DND-41 (cell line): Measurements from ENCODE around the gene QSOX2.

Source experiments
- ATAC-seq: fragments of 200-7000 bp; cut with Tn5 transposase; 3 replicates; pipeline ENCODE4 v1.9.1; 2021; ENCODE audit warnings: low read depth; ENCODE audit not compliant: insufficient read depth
- DNase-seq: peaks from one replicate; pipeline ENCODE4 v3.0.0-alpha.2; 2020
- H2AFZ ChIP-seq: 2 replicates; pipeline ENCODE4 v1.6.0; 2012; ENCODE audit warnings: low read depth, low read length
- H3K27ac ChIP-seq: 2 replicates; pipeline ENCODE4 v1.5.1; 2012; ENCODE audit warnings: low read length, inconsistent platforms
- H3K27me3 ChIP-seq: fragments of 200-600 bp; sonication (generic); 2 replicates; pipeline ENCODE4 v1.6.0; 2012; ENCODE audit warnings: low read length, mild to moderate bottlenecking, inconsistent platforms; ENCODE audit not compliant: insufficient read depth, poor library complexity
- H3K36me3 ChIP-seq: 2 replicates; pipeline ENCODE4 v1.5.1; 2012; ENCODE audit warnings: low read length, inconsistent platforms; ENCODE audit not compliant: insufficient read depth
- H3K4me1 ChIP-seq: 2 replicates; pipeline ENCODE4 v1.5.1; 2012; ENCODE audit warnings: mild to moderate bottlenecking, low read length; ENCODE audit not compliant: insufficient read depth
- H3K4me2 ChIP-seq: 2 replicates; pipeline ENCODE4 v1.6.0; 2012; ENCODE audit warnings: mild to moderate bottlenecking, moderate library complexity, low read length, inconsistent platforms; ENCODE audit not compliant: insufficient read depth
- H3K4me3 ChIP-seq, 2 experiments: fragments of 200-600 bp in 1 of 2; shearing (Covaris generic) in 1 of 2; 2 replicates each; pipeline ENCODE4 v1.5.1; 2012 to 2016; ENCODE audit warnings: inconsistent platforms in 2 of 2, low read length in 2 of 2, mild to moderate bottlenecking in 2 of 2, low read depth in 1 of 2, moderate library complexity in 1 of 2
- H3K79me2 ChIP-seq: 2 replicates; pipeline ENCODE4 v1.6.0; 2012; ENCODE audit warnings: low read length, inconsistent platforms; ENCODE audit not compliant: insufficient read depth
- H3K9ac ChIP-seq: 2 replicates; pipeline ENCODE4 v1.6.0; 2012; ENCODE audit warnings: low read depth, mild to moderate bottlenecking, inconsistent platforms, low read length, moderate library complexity
- H3K9me3 ChIP-seq: 2 replicates; pipeline ENCODE4 v1.5.1; 2012; ENCODE audit warnings: low read length, moderate library complexity, mild to moderate bottlenecking, inconsistent platforms; ENCODE audit not compliant: insufficient read depth, severe bottlenecking
- H4K20me1 ChIP-seq: 2 replicates; pipeline ENCODE4 v1.6.0; 2012; ENCODE audit warnings: low read length; ENCODE audit not compliant: insufficient read depth
- CTCF ChIP-seq: IDR thresholded peaks from 2 replicates; pipeline ENCODE4 v1.5.1; 2012; ENCODE audit warnings: borderline replicate concordance, low read length, moderate library complexity, mild to moderate bottlenecking; ENCODE audit not compliant: poor library complexity, severe bottlenecking; ENCODE audit errors: extremely low read depth
- EZH2 ChIP-seq: IDR thresholded peaks from 3 replicates; pipeline ENCODE4 v1.6.1; 2012; ENCODE audit warnings: borderline replicate concordance, low read depth, mild to moderate bottlenecking, moderate library complexity, low read length, inconsistent platforms; ENCODE audit not compliant: severe bottlenecking

QSOX2 gene

GRCh38 chr9:136225748-136226679, 19.6 kb downstream of the QSOX2 start:
- Histone ChIP-seq H3K9ac (no peak overlapping the region), H3K4me3 (no peak overlapping the region), H3K27ac (no peak overlapping the region), H3K36me3 (peaks cover 55% of the 10 kb centered on the region), H4K20me1 (peaks cover 53% of the 10 kb centered on the region), H2AFZ (no peak overlapping the region), H3K9me3 (no peaks in the 10 kb centered on the region), H3K79me2 (peaks cover 30% of the 10 kb centered on the region; the same call in 1 of the 2 replicates), H3K27me3 (no peaks in the 10 kb centered on the region), H3K4me1 (no peaks in the 10 kb centered on the region), H3K4me2 (no peak overlapping the region)
- DNase-seq: peak; percentile 58
- ATAC-seq: peak; percentile 92
- TF ChIP-seq CTCF (peak; percentile 84), EZH2 (no peak)

GRCh38 chr9:136225366-136225747, 20.3 kb downstream of the QSOX2 start:
- H3K79me2 ChIP-seq: peaks cover 27% of the 10 kb centered on the region; the same call in 1 of the 2 replicates
- no peak overlapping the region for H3K4me3 ChIP-seq
- H3K4me2 ChIP-seq: no peak overlapping the region
- H4K20me1 ChIP-seq: peaks cover 49% of the 10 kb centered on the region
- H3K9ac ChIP-seq: no peak overlapping the region
- peaks cover 55% of the 10 kb centered on the region for H3K36me3 ChIP-seq
- H3K27ac ChIP-seq: no peak overlapping the region
- H3K4me1 ChIP-seq: no peaks in the 10 kb centered on the region
- DNase-seq (no peak), ATAC-seq (no peak)
- H3K27me3 ChIP-seq: no peaks in the 10 kb centered on the region
- no peaks in the 10 kb centered on the region for H3K9me3 ChIP-seq
- H2AFZ ChIP-seq: no peak overlapping the region
- no peak for TF ChIP-seq EZH2
- no peak for TF ChIP-seq CTCF

GRCh38 chr9:136223871-136224640, 21.6 kb downstream of the QSOX2 start:
- H3K4me2 ChIP-seq: no peak overlapping the region
- DNase-seq (no peak), ATAC-seq (no peak)
- peaks cover 19% of the 10 kb centered on the region; the same call in 1 of the 2 replicates for H3K79me2 ChIP-seq
- H3K4me1 ChIP-seq: no peaks in the 10 kb centered on the region
- H3K4me3 ChIP-seq: no peak overlapping the region
- H3K27me3 ChIP-seq: no peaks in the 10 kb centered on the region
- TF ChIP-seq EZH2: no peak
- TF ChIP-seq CTCF: no peak
- no peaks in the 10 kb centered on the region for H3K9me3 ChIP-seq
- no peak overlapping the region for H2AFZ ChIP-seq
- no peak overlapping the region for H3K27ac ChIP-seq
- H3K9ac ChIP-seq: no peak overlapping the region
- H3K36me3 ChIP-seq: peaks cover 60% of the 10 kb centered on the region
- peaks cover 45% of the 10 kb centered on the region for H4K20me1 ChIP-seq
